Coronary artery (tissue), 2 donors: ENCODE results near the gene OLFM3.

Experiments used
- DNase-seq: peaks from one replicate; pipeline ENCODE4 v3.0.0-alpha.2; 2017; ENCODE audit warnings: low spot score
- H3K27ac ChIP-seq, 2 donors: fragments of 200-600 bp; sonication (generic); one replicate each; pipeline ENCODE4 v1.5.1; 2016 to 2019
- H3K4me3 ChIP-seq: fragments of 200-600 bp; sonication (generic); 2 replicates; pipeline ENCODE4 v1.5.1; 2016; ENCODE audit warnings: mild to moderate bottlenecking, moderate library complexity
- CTCF ChIP-seq: fragments of 200-600 bp; sonication (generic); IDR thresholded peaks from one replicate; pipeline ENCODE4 v1.5.1; 2019; ENCODE audit warnings: antibody characterized with exemption

Gene OLFM3

GRCh38 chr1:101953623-101954022, 43.1 kb downstream of the OLFM3 start:
- Histone ChIP-seq H3K4me3 (no peak overlapping the region), H3K27ac (no peak overlapping the region)
- TF ChIP-seq CTCF, result no peak
- no peak for DNase-seq

- H3K4me3 ChIP-seq, result no peak overlapping the region
- no peak for DNase-seq
- no peak overlapping the region for H3K27ac ChIP-seq
- TF ChIP-seq CTCF, result no peak
Observed at GRCh38 chr1:101945884-101946283, 50.8 kb downstream of the OLFM3 start.

- Histone ChIP-seq H3K27ac (no peak overlapping the region), H3K4me3 (no peak overlapping the region)
- no peak for TF ChIP-seq CTCF
- no peak for DNase-seq
Observed at GRCh38 chr1:101943237-101943636, 53.5 kb downstream of the OLFM3 start.

GRCh38 chr1:101942516-101943193, 54.1 kb downstream of the OLFM3 start:
- no peak for DNase-seq
- Histone ChIP-seq H3K4me3 (no peak overlapping the region), H3K27ac (no peak overlapping the region)
- TF ChIP-seq CTCF, result no peak

GRCh38 chr1:101938681-101939080, 58.0 kb downstream of the OLFM3 start:
- H3K4me3 ChIP-seq, result no peak overlapping the region
- no peak for DNase-seq
- H3K27ac ChIP-seq, result no peak overlapping the region
- TF ChIP-seq CTCF, result no peak

GRCh38 chr1:101929343-101929742, 67.4 kb downstream of the OLFM3 start:
- no peak overlapping the region for H3K27ac ChIP-seq
- H3K4me3 ChIP-seq, result no peak overlapping the region
- TF ChIP-seq CTCF, result no peak
- no peak for DNase-seq

GRCh38 chr1:101928829-101929228, 67.9 kb downstream of the OLFM3 start:
- H3K27ac ChIP-seq, result no peak overlapping the region
- no peak for DNase-seq
- no peak overlapping the region for H3K4me3 ChIP-seq
- no peak for TF ChIP-seq CTCF
